ENCODE results near the gene STARD5.
"Not testable (repeated sequence)": the region's sequence is repeated elsewhere in the genome, so short reads cannot be mapped to it uniquely, and the experiment has no call there.

STARD5 gene, protein sequence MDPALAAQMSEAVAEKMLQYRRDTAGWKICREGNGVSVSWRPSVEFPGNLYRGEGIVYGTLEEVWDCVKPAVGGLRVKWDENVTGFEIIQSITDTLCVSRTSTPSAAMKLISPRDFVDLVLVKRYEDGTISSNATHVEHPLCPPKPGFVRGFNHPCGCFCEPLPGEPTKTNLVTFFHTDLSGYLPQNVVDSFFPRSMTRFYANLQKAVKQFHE

DNA sequence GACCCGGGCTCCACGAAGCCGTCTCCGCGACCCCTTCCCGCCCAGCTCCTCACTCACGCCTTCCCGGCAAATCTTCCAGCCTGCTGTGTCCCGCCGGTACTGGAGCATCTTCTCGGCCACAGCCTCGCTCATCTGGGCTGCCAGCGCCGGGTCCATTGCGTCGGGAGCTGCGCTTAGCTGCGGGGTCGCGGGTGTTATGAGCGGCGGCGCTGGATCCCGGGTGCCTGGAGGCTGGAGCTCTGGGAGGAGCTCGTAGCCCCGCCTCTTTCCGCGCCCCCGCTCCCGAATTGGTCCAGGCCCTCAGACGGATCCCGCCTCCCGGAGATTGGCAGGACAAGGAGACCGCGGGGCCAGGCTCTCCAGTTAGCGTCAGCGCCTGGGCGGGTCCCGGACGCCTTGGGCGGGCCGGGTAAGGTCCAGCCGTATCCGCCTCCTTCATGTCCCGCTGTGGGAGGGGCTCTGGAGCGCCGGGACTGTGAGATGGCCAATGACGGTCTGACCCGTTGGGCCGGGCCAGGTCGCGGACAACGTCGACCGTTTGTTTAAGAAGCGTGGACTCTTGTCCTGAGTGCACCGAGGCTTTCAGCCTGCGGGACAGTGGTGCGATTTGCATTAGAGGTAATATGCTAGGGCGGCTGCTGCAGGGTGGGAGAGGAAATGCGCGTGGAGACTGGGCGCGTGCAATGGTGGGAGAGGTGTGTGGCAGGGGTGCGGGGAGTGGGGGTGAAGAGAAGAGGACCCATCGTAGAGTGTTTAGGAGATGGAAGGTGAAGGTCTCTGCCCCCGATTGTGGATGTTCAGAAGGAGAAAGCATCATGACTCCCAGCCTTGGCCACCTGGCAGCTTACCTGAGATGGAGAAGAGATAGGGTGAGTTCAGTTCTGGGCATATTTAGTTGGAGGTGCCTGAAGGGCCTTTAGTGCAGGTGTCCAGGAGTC, at the start of gene STARD5:
TSS of gene STARD5 (minus strand) at position 198 of the 938 bp plus-strand sequence. CDS start at position 156, 42 bp downstream.
- peak; percentile 98 for DNase-seq (ENCODE audit: low spot score)

DNA sequence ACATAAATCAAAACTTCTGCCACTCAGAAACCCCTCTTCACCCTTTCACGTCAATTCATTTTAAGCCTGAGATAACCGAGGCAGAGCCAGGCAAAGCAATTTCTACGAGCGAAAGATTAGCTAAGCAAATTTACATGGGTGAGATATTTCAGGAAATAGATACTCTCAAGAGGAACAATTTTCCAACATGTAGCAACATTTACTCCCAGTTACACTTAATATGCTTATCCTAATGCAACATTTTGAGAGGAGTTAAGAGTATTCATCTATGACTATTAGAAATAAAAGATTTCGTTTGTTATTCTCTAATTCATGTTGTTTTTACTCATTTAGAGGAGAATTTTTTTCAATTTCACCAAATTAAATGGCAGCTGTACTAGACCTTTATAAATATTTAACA, 49.2 kb upstream of the STARD5 start:
- no peak for DNase-seq (ENCODE audit: low spot score)

DNA sequence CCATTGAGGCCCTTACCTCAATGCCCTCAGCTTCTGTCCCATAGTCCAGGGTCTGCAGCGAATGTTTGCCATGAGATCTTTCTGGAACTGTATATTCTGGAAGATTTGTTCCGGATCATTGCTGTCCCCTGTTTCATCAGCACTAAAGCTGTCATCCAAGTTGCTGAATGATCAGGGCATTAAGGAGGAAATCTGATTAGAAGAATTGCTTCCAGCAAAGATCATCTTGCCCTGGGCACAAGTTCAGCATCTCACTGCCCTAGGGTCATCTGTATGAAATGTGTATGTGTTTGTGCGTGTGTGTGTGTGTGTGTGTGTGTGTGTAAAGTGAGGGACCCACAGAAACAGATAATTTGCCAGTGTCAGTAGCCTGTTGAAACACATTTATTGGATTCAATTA, 48.6 kb upstream of the STARD5 start:
- DNase-seq (ENCODE audit: low spot score): no peak

DNA sequence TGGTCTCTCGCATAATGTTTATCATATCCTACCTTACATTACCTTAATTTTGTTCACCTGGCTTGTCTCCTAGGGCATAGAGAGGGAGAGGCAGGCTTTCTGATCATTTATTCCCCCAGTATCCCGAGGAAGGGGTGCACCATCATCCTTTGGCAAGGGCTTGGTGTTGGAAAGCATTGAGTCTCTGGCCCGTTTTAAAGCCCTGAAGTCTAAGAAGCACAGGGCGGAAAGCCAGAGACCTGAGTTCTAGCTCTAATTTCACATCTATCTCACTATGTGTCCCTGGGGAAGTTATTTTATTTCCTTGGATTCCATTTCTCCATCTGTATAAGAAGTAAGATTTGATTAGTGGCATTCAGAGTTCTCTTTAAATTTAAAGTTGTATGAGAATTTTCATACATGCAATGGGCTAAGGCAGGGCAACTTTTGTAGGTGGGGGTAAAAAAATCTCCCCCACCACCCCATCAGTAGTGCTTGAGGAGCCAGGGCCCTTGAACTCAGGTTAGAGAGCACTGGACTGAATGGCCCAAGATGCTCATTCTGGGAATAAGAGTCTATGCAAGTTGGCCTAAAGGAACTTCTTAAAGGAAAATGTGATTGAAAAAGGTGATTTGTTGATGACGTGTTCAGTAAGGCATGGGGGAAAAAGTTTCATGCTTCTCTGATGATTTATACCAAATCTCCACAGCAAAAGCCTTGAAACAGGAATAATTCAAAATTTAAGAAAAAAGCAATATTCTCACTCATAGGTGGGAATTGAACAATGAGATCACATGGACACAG, 40.0 kb upstream of the STARD5 start:
- DNase-seq (ENCODE audit: low spot score): no peak

DNA sequence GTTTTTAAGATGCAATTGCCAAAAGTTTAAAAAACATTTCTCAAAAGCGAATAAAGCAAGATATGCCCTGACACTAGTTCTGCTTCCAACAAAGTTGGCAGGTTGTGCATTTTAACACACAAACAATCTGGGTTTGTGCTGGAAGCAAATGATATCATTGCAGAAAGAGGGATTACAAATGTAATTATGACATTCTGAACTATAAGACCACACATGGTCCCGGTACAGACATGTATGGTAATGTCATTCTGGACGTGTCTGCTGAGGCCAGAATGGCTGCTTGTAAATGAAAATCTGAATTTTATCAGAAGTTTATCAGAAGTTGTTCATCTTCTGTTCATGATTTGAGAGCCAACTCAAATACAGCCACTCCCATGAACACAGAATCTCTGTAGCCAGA, 39.3 kb upstream of the STARD5 start:
- DNase-seq (ENCODE audit: low spot score): no peak

DNA sequence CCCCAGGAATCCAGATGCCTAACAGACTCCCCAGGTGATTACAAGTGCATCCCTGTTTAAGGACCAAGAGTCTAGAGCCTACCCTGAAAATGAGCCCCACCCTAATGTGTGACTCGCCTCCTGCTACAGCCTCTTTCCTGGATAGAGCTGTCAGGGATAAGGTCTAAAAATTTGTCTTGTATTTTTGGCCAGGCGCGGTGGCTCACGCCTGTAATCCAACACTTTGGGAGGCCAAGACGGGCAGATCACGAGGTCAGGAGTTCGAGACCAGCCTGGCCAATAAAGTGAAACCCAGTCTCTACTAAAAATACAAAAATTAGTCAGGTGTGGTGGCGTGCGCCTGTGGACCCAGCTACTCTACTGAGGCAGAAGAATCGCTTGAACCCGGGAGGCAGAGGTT, 38.8 kb upstream of the STARD5 start:
- DNase-seq (ENCODE audit: low spot score): no peak

DNA sequence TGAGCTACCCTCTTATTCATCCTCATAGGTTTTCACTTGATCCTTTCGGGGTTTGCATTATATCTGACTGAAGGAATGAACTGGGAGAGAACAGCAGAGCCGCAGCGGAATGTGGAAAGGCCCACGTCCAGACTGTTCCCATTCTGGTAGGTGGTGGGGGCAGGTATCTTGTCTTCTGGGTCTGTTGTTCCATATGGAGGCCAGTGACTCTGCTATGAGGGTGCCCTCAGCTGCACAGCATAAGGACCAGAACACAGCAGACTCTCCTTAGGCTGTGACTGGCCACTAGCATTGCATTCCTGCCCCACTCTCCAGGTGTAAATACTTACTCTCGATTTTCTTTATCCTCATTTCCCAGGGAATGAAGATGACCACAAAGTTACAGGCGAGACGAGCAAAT, 38.0 kb upstream of the STARD5 start:
- DNase-seq (ENCODE audit: low spot score): no peak

DNA sequence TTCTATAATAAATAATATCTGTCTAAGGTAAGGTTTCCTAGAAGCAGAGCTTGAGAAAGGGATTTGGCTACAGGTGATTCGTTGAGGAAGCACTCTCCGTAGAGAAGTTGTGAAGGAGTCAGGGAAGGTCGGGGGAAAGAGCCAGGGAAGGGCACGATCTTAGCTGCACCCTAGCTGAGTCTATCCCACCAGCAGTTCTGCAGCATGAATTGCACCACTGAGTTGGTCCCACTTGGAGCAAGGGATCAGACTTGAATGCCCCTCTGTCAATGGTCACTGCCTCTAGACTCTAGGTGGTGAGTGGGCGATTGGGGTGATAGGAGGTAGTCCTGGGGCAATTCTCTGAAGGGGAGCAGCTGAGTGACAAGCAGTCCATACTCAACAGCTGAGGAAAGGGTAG, 36.5 kb upstream of the STARD5 start:
- no peak for DNase-seq (ENCODE audit: low spot score)

DNA sequence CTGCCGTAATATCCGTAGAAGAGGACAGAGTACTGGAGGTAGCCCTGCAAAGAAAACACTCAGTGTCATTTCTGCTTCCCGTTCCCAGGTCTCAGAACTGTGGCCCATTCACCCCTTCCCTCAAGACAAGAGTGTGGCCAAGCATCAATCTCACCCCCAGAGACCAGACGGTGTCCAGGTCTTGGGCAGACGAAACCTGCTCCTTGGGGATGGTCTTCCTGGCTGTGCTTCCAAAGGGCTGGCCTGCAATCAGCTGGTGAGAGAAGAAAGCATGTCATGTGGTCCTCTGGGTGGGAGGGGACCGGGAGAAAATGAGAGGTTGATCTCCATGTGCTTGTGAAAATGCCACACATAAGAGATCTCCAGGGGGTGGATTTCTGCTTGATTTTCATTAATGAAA, 34.3 kb upstream of the STARD5 start:
- no peak for DNase-seq (ENCODE audit: low spot score)

DNA sequence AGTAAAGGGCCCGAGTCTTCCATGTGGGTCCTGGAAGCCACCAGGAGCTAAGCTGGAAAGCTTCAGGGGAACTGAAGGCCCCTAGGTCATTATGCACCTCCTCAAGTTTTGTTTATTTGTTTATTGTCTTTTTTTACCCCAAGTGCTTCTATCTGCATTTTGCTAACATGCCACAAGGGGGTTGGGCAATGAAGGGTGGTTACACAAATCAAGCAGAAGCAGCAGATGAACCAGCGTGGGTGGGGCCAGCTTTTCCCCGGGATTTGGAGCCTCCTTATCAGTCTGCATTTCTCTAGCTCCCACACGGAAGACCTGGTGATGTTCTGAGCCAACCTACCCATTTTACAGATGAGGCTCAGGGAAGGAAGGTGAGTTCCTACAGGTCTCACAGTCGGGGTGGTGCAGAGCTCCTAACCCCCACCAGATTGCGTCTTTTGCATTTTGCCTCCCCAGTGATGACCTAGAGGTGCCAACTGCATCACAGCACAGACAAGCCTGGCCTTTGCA, 33.3 kb upstream of the STARD5 start:
- DNase-seq (ENCODE audit: low spot score): no peak

DNA sequence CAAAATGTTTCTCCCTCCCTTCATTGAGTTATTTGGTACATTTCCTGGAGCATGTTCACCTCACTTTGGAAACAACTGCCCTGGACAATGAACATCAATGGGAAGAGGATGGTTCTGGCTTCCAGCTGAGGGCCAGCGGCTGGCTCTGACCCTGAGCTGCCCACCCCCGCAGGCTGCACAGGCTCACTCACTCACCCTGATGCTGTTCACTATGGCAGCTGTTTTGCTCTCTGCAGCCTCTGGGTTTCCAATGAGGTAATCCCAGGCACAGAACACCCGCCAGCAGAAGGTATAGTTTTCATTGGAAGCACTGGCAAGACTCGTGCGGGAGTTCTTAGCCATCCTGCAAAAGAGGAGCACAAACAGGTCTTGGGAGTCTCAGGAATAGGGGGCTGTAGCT, 32.3 kb upstream of the STARD5 start:
- no peak for DNase-seq (ENCODE audit: low spot score)

DNA sequence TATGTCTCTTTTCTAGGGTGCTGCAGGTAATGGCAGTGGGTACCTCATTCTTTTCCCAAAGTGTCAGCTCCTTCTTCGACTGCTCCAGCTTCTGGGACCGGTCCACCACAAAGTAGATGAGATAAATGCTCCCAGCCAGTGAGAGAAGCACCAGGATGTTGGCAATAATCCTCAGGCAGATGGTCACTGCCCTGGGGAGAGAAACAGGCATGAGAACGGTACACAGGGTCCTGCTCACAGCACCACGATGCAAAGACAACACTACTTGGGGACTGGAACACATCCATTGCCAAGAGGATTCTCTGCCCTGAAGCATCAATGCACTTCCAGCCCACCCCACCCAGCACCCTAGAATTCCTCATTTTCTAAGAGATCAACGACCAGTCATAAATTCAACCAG, 27.7 kb upstream of the STARD5 start:
- DNase-seq (ENCODE audit: low spot score): no peak

DNA sequence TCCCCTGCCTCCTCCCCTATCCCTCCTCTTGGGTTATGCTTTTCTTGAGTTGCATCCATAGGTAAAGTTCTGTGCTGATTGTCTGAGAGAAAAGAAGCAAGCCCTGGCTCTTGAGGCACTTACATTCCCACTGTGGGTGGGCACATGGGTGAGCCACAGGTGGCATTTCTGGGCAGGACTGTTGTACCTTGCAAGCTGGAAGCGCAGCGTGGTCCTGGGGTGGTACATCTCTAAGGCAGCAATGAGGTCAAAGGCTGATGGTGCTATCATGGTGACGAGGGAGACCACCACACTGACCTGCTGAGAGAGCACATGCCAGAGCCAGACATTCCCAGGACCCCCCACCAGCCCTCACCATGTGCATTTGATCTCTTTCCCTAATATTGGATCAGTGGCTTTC, 25.3 kb upstream of the STARD5 start:
- DNase-seq (ENCODE audit: low spot score): no peak

DNA sequence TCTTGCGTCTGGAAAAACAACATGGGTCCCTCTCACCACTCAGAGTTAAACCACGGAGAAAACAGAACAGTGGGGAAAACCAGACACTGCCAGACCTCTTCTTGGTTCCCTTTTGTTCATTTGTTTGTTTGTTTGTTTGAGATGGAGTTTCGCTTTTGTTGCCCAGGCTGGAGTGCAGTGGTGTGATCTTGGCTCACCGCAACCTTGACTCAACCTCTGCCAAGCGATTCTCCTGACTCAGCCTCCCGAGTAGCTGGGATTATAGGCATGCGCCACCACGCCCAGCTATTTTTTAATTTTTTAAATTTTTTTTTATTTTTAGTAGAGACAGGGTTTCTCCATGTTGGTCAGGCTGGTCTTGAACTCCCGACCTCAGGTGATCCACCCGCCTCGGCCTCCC, 24.8 kb upstream of the STARD5 start:
- DNase-seq (ENCODE audit: low spot score): not testable (repeated sequence)

DNA sequence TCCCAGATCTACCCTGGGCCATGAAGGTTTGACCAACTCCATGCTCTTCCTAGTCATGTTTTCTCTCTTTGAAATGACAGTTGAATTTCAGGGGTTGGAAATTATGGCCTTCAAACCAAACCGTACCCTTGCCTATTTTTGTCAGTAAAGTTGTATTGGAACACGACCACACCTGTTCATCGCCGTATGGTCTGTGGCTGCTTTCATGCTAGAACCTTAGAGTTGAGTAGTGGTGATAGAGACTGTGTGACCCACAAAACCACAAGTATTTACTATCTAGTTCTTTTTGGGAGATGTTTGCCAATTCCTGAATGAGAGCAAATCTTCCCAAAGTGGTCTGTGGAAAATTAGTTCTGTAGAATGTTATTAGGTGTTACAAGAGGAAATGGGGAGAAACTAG, 24.0 kb upstream of the STARD5 start:
- no peak for DNase-seq (ENCODE audit: low spot score)

DNA sequence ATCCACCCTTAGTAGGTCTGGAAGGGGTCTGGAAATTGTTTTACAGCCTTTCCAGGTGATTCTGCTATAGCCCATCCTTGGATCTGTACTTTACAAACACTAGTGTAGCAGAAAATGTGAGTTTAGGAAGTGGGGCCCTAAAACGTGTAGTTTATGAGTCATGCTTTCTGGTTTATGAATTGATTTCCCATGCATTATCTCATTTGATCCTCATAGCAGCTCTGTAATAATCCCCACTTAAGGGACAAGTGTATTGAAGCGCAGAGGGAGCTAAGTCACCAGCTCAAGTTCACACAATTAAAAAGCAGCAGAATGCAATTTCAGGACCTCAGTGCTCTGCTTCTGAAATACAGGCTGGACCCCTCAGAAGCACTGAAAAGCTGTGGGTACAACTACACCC, 22.7 kb upstream of the STARD5 start:
- DNase-seq (ENCODE audit: low spot score): no peak

DNA sequence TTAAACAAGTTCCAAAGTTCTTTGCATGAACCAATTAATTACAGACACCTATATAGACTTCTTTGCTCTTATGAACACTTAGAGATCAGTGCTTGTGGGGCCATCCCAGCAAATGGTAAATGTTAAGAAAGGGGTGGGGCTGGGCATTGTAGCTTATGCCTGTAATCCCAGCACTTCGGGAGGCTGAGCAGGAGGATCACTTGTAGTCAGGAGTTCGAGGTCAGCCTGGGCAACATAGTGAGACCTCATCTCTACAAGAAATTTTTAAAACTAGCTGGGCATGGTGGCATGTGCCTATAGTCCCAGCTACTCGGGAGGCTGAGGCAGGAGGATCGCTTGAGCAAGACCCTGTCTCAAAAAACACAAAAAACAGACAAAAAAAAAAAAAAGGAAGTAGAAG, 19.4 kb upstream of the STARD5 start:
- no peak for DNase-seq (ENCODE audit: low spot score)

DNA sequence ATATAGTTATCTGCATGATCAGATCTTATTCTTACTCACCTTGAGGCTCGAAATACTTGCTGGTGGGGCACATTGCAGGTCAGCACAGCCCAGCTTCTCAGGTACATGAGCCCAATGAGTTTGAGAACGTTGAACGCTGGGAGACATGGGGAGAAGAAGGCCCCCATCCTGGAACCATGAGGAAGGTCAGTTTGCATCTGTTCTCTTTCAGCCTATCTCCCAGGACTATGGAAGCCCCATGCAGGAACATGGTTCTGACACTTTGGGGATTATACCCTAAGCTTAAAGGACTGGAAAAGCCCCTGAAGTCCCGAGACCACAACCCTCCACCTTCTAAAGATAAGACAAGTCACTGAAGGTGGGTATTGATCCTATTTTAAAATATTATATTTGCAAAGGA, 17.4 kb upstream of the STARD5 start:
- DNase-seq (ENCODE audit: low spot score): no peak

DNA sequence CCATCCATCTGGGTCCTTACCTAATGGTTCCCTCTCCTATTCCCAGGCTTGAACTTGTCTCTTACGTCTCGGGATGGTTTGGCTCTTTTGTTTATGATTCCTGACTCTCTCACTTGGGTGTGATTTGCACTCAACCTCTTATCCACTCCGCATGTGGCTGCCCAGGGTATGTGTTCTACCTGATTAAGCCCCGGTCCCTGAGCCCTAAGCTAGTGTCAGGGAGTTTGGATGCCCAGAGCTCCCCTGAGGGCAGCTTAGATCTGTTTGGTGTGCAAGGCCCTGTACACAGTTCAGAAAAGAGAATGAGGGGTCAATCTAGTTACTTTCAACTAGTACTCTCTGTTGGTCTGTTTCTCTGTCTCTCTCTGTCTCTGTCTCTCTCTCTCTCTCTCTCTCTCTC, 15.9 kb upstream of the STARD5 start:
- no peak for DNase-seq (ENCODE audit: low spot score)

DNA sequence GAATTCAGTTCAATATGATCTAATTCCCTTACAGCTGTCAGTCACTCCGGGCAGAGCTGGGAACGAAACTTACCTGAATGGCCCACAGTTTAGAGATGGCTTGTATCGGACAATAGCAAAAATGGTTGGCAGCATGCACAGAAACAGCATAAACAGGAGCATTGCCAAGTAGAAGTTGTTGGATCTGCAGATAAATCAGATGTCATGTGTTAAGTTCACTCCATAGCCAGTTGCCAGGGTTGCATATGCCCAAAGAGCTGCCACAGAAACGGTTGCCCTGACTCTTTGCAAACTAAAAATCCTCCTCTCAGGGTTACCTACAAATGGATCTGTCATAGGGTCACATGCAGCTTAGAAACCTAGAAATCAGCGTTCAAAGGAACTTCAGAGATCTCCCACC, 15.4 kb upstream of the STARD5 start:
- DNase-seq (ENCODE audit: low spot score): no peak

DNA sequence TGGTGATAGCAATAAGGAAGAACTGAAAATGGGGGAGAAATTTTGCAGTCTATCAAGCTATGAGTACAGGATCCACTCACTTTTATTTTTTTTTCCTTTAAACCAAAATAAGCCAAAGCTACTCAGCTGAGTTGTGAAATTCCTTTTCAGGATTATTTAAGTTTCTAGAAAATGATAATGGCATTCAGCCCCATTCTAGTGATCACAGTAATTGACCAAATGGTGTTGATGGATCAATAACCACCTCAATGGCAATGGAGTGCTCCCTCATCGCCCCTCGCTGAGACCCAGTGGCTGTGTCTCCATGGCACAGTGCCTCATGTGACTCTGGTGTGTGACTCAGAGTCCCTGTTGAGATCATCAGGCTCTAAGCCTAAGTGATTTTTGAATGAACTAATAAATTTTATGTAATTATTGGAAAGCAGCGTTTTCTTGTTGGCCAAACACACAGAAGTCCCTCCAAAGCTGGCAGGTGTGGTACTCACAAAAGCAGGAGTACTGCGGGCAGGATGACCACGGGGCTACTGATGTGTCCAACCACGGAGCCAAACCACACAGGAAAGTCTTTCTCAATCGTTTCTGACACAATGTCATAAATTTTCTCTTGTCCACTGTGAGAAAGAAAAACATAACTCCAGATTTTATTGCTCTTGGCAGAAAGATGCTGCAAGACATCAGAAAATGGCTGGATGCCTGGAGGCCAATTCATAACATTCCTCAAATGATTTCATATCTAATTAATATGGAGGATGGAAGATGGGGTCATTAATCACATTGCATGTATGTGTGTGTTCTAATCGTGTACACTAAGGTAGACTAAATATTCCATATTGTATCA, 14.4 kb upstream of the STARD5 start:
- DNase-seq (ENCODE audit: low spot score): no peak

DNA sequence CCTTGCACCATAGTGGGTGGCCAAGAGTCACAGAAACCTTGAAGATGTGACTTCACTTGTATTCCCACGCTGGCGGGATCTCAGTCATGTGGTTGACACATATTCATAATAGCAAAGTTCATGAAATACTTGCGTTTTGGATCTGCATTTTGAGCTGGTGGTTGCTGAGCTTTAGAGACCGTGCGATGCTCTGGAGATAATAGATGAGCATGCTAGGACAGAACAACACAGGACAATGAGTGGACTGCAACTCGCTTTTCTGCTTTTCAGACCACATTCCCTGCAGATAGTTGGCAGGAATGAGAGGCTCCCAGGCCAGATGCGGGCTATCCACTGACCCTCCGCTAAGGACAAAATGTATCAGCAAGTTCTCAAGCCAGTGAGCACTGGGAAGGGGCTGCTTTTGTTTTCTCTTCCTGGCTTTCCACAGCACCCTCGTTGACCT, 13.8 kb upstream of the STARD5 start:
- no peak for DNase-seq (ENCODE audit: low spot score)
